ENCODE results near the gene PRKCA.
A peak's percentile ranks its signal among the peaks of the same experiment; 100 is the strongest.
"Not testable (repeated sequence)": the region's sequence is repeated elsewhere in the genome, so short reads cannot be mapped to it uniquely, and the experiment has no call there.

PRKCA gene

GRCh38 chr17:66704858-66705520 lies 402.6 kb downstream of the PRKCA start:
- no peak for DNase-seq

- DNase-seq, result no peak
These were observed 404.5 kb downstream of the PRKCA start for GRCh38 chr17:66706851-66707450.

- DNase-seq, result no peak
These were observed 409.0 kb downstream of the PRKCA start for GRCh38 chr17:66711401-66711800.

GRCh38 chr17:66711881-66712321 lies 409.5 kb downstream of the PRKCA start:
- DNase-seq, result peak; percentile 43

- no peak for DNase-seq
These were observed 410.0 kb downstream of the PRKCA start for GRCh38 chr17:66712453-66712852.

GRCh38 chr17:66713021-66713532 lies 410.7 kb downstream of the PRKCA start:
- DNase-seq, result not testable (repeated sequence)

GRCh38 chr17:66713533-66714042 lies 411.2 kb downstream of the PRKCA start:
- DNase-seq, result no peak

GRCh38 chr17:66714046-66715023 lies 411.9 kb downstream of the PRKCA start:
- no peak for DNase-seq

GRCh38 chr17:66715076-66715675 lies 412.8 kb downstream of the PRKCA start:
- DNase-seq, result no peak

- DNase-seq, result peak; percentile 42
These were observed 413.3 kb downstream of the PRKCA start for GRCh38 chr17:66715745-66716156.

GRCh38 chr17:66716236-66717026 lies 414.0 kb downstream of the PRKCA start:
- no peak for DNase-seq

- no peak for DNase-seq
These were observed 415.2 kb downstream of the PRKCA start for GRCh38 chr17:66717641-66718058.

GRCh38 chr17:66720027-66720426 lies 417.6 kb downstream of the PRKCA start:
- DNase-seq, result no peak

GRCh38 chr17:66720567-66720966 lies 418.2 kb downstream of the PRKCA start:
- DNase-seq, result no peak

GRCh38 chr17:66722341-66722740 lies 419.9 kb downstream of the PRKCA start:
- no peak for DNase-seq

GRCh38 chr17:66724581-66725341 lies 422.3 kb downstream of the PRKCA start:
- DNase-seq, result no peak

- DNase-seq, result not testable (repeated sequence)
These were observed 423.0 kb downstream of the PRKCA start for GRCh38 chr17:66725438-66725837.

- DNase-seq, result no peak
These were observed 423.5 kb downstream of the PRKCA start for GRCh38 chr17:66725956-66726355.

- DNase-seq, result no peak
These were observed 424.0 kb downstream of the PRKCA start for GRCh38 chr17:66726371-66726770.

- no peak for DNase-seq
These were observed 424.4 kb downstream of the PRKCA start for GRCh38 chr17:66726846-66727245.

Data from NCI-H510A (cell line).